ENCODE data around the gene EDNRA. TPM values are rescaled to one million over a fixed set of nuclear protein-coding genes. Genes with fewer than 3 reads are reported as not detected.

EDNRA gene
- polyA plus RNA-seq, 1 of the 3 experiments (the other 2 are of a cell fraction), result 1.2 TPM

GRCh38 chr4:147566762-147567161 lies 85.9 kb downstream of the EDNRA start:
- Histone ChIP-seq H3K79me2 (ENCODE audit: insufficient read depth) (no peaks in the 10 kb centered on the region), H3K4me3 (ENCODE audit: low read depth in 2 of 2, low read length in 1 of 2) (no peak overlapping the region), H2AFZ (ENCODE audit: low read depth) (no peak overlapping the region), H3K9me3 (peaks cover 2% of the 10 kb centered on the region; the same call in 1 of the 2 replicates), H3K36me3 (replicated peaks in 1 of 2; ENCODE audit: control insufficient read depth in 1 of 2, insufficient read depth in 2 of 2, low read length in 1 of 2) (no peaks in the 10 kb centered on the region), H4K20me1 (ENCODE audit: insufficient read depth) (no peaks in the 10 kb centered on the region), H3K27ac (ENCODE audit: low read depth in 2 of 2, low read length in 1 of 2) (no peak overlapping the region), H3K4me1 (ENCODE audit: control insufficient read depth in 1 of 2, insufficient read depth in 2 of 2, low read depth in 1 of 2, low read length in 1 of 2) (peaks cover 0 to 5% of the 10 kb centered on the region in 2 experiments; a peak in 1 of 4 replicates), H3K9ac (no peak overlapping the region), H3K4me2 (no peak overlapping the region), H3K9me2 (no peaks in the 10 kb centered on the region), H3K27me3 (ENCODE audit: insufficient read depth) (no peaks in the 10 kb centered on the region), H3F3A (replicated peaks; ENCODE audit: insufficient read depth) (no peaks in the 10 kb centered on the region)
- ChIA-PET POLR2A (no interaction called here), CTCF (interaction anchor here (1.4 kb wide), 1 partner anchor 48 kb away, joined by 4 read pairs; no protein-coding TSS in a partner anchor)
- no peak for DNase-seq
- no peak for TF ChIP-seq EZH2phosphoT487 (IDR thresholded peaks at IDR 0.05; ENCODE audit: borderline replicate concordance, low read depth)
- TF ChIP-seq ELF1 (IDR thresholded peaks at IDR 0.05), result no peak
- TF ChIP-seq YY1 (IDR thresholded peaks at IDR 0.05; ENCODE audit: low read depth), result no peak
- TF ChIP-seq, protein P1, sequence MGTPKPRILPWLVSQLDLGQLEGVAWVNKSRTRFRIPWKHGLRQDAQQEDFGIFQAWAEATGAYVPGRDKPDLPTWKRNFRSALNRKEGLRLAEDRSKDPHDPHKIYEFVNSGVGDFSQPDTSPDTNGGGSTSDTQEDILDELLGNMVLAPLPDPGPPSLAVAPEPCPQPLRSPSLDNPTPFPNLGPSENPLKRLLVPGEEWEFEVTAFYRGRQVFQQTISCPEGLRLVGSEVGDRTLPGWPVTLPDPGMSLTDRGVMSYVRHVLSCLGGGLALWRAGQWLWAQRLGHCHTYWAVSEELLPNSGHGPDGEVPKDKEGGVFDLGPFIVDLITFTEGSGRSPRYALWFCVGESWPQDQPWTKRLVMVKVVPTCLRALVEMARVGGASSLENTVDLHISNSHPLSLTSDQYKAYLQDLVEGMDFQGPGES (IDR thresholded peaks at IDR 0.05; ENCODE audit: low read depth, low read length), result no peak
- TF ChIP-seq FOSL2 (IDR thresholded peaks at IDR 0.05; ENCODE audit: borderline replicate concordance, low read depth), result no peak
- TF ChIP-seq, protein P2, sequence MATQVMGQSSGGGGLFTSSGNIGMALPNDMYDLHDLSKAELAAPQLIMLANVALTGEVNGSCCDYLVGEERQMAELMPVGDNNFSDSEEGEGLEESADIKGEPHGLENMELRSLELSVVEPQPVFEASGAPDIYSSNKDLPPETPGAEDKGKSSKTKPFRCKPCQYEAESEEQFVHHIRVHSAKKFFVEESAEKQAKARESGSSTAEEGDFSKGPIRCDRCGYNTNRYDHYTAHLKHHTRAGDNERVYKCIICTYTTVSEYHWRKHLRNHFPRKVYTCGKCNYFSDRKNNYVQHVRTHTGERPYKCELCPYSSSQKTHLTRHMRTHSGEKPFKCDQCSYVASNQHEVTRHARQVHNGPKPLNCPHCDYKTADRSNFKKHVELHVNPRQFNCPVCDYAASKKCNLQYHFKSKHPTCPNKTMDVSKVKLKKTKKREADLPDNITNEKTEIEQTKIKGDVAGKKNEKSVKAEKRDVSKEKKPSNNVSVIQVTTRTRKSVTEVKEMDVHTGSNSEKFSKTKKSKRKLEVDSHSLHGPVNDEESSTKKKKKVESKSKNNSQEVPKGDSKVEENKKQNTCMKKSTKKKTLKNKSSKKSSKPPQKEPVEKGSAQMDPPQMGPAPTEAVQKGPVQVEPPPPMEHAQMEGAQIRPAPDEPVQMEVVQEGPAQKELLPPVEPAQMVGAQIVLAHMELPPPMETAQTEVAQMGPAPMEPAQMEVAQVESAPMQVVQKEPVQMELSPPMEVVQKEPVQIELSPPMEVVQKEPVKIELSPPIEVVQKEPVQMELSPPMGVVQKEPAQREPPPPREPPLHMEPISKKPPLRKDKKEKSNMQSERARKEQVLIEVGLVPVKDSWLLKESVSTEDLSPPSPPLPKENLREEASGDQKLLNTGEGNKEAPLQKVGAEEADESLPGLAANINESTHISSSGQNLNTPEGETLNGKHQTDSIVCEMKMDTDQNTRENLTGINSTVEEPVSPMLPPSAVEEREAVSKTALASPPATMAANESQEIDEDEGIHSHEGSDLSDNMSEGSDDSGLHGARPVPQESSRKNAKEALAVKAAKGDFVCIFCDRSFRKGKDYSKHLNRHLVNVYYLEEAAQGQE (IDR thresholded peaks at IDR 0.05; ENCODE audit: low read depth, low read length), result no peak
- TF ChIP-seq TAF1 (IDR thresholded peaks at IDR 0.05; ENCODE audit: borderline replicate concordance, low read depth, low read length), result no peak
- TF ChIP-seq SMC3 (IDR thresholded peaks at IDR 0.05; ENCODE audit: low read depth, low read length), result no peak

- H3K9ac ChIP-seq, result no peak overlapping the region
- no peak overlapping the region for H3K27ac ChIP-seq (ENCODE audit: low read depth in 2 of 2, low read length in 1 of 2)
- H3K27me3 ChIP-seq (ENCODE audit: insufficient read depth), result no peaks in the 10 kb centered on the region
- ChIA-PET CTCF (no interaction called here), POLR2A (no interaction called here)
- H3F3A ChIP-seq (replicated peaks; ENCODE audit: insufficient read depth), result no peaks in the 10 kb centered on the region
- DNase-seq, result no peak
- no peaks in the 10 kb centered on the region for H3K79me2 ChIP-seq (ENCODE audit: insufficient read depth)
- no peak overlapping the region for H2AFZ ChIP-seq (ENCODE audit: low read depth)
- no peaks in the 10 kb centered on the region for H4K20me1 ChIP-seq (ENCODE audit: insufficient read depth)
- H3K9me3 ChIP-seq, result peaks cover 2% of the 10 kb centered on the region; the same call in 1 of the 2 replicates
- H3K36me3 ChIP-seq (replicated peaks in 1 of 2; ENCODE audit: control insufficient read depth in 1 of 2, insufficient read depth in 2 of 2, low read length in 1 of 2), result no peaks in the 10 kb centered on the region
- no peak for TF ChIP-seq TEAD4 (IDR thresholded peaks at IDR 0.05; ENCODE audit: borderline replicate concordance, insufficient read depth)
- no peak for TF ChIP-seq ZBTB33 (IDR thresholded peaks at IDR 0.05; ENCODE audit: borderline replicate concordance, low read depth)
- no peak for TF ChIP-seq RFX5 (IDR thresholded peaks at IDR 0.05; ENCODE audit: low read length)
- no peak for TF ChIP-seq RAD21 (IDR thresholded peaks at IDR 0.05; ENCODE audit: low read length)
- TF ChIP-seq SMC3 (IDR thresholded peaks at IDR 0.05; ENCODE audit: low read depth, low read length), result no peak
- TF ChIP-seq CTCF (IDR thresholded peaks at IDR 0.05), result no peak
- no peak for TF ChIP-seq GABPA (IDR thresholded peaks at IDR 0.05; ENCODE audit: low read depth)
- TF ChIP-seq, protein P1 (IDR thresholded peaks at IDR 0.05; ENCODE audit: low read depth, low read length), result no peak
- TF ChIP-seq MXI1 (IDR thresholded peaks at IDR 0.05; ENCODE audit: low read depth, low read length), result no peak
- no peak for TF ChIP-seq FOXJ3 (CRISPR knock-in tag; IDR thresholded peaks at IDR 0.05)
- H3K9me2 ChIP-seq, result no peaks in the 10 kb centered on the region
- peaks cover 0 to 5% of the 10 kb centered on the region in 2 experiments; a peak in 1 of 4 replicates for H3K4me1 ChIP-seq (ENCODE audit: control insufficient read depth in 1 of 2, insufficient read depth in 2 of 2, low read depth in 1 of 2, low read length in 1 of 2)
- H3K4me3 ChIP-seq (ENCODE audit: low read depth in 2 of 2, low read length in 1 of 2), result no peak overlapping the region
- WGBS (ENCODE audit: low lambda C conversion rate), result 100% methylated on average over 1 of the region's 1 CpG
- H3K4me2 ChIP-seq, result no peak overlapping the region
Observed at GRCh38 chr4:147567276-147567675, 86.4 kb downstream of the EDNRA start.

All from SK-N-SH (cell line).